ENCODE data around the gene RBP2. TPM values are rescaled to one million over a fixed set of nuclear protein-coding genes. Genes with fewer than 3 reads are reported as not detected.
A peak's percentile ranks its signal among the peaks of the same experiment; 100 is the strongest.
"Not testable (repeated sequence)": the region's sequence is repeated elsewhere in the genome, so short reads cannot be mapped to it uniquely, and the experiment has no call there.

The RBP2 gene
- total RNA-seq, 1 donor from 2014 or later = not detected

GRCh38 chr3:139447486-139447885 is 28.8 kb downstream of the RBP2 start:
- DNase-seq (ENCODE audit: low spot score in 2 of 2) (no peak), FAIRE-seq (no peak)

- no peak for DNase-seq (ENCODE audit: low spot score in 2 of 2)
- FAIRE-seq = no peak
Observed at GRCh38 chr3:139444446-139444845, 31.9 kb downstream of the RBP2 start.

GRCh38 chr3:139443186-139443585 is 33.1 kb downstream of the RBP2 start:
- no peak for DNase-seq (ENCODE audit: low spot score in 2 of 2)
- no peak for FAIRE-seq

GRCh38 chr3:139441656-139442055 is 34.7 kb downstream of the RBP2 start:
- DNase-seq (ENCODE audit: low spot score in 2 of 2) (no peak), FAIRE-seq (no peak)

- DNase-seq (ENCODE audit: low spot score in 2 of 2) (no peak), FAIRE-seq (no peak)
Observed at GRCh38 chr3:139440639-139441556, 35.4 kb downstream of the RBP2 start.

- DNase-seq (ENCODE audit: low spot score in 2 of 2) = no peak
- no peak for FAIRE-seq
Observed at GRCh38 chr3:139439278-139439677, 37.0 kb downstream of the RBP2 start.

GRCh38 chr3:139434764-139435307 is 41.5 kb downstream of the RBP2 start:
- no peak for FAIRE-seq
- no peak for DNase-seq (ENCODE audit: low spot score in 2 of 2)

- FAIRE-seq (no peak), DNase-seq (ENCODE audit: low spot score in 2 of 2) (no peak)
Observed at GRCh38 chr3:139434228-139434627, 42.1 kb downstream of the RBP2 start.

GRCh38 chr3:139433089-139433488 is 43.2 kb downstream of the RBP2 start:
- FAIRE-seq (no peak), DNase-seq (ENCODE audit: low spot score in 2 of 2) (no peak)

- DNase-seq (ENCODE audit: low spot score in 2 of 2) (no peak), FAIRE-seq (no peak)
Observed at GRCh38 chr3:139430493-139430892, 45.8 kb downstream of the RBP2 start.

- peak; percentile 46 to 66 for DNase-seq (ENCODE audit: low spot score in 2 of 2)
- peak; percentile 87 for FAIRE-seq
Observed at GRCh38 chr3:139427283-139428060, 48.8 kb downstream of the RBP2 start.

- DNase-seq (ENCODE audit: low spot score in 2 of 2) (no peak), FAIRE-seq (no peak)
Observed at GRCh38 chr3:139425745-139426400, 50.4 kb downstream of the RBP2 start.

- no peak for DNase-seq (ENCODE audit: low spot score in 2 of 2)
- no peak for FAIRE-seq
Observed at GRCh38 chr3:139423232-139423631, 53.1 kb downstream of the RBP2 start.

GRCh38 chr3:139421460-139421859 is 54.9 kb downstream of the RBP2 start:
- no peak for FAIRE-seq
- DNase-seq (ENCODE audit: low spot score in 2 of 2) = no peak

GRCh38 chr3:139421040-139421439 is 55.3 kb downstream of the RBP2 start:
- no peak for DNase-seq (ENCODE audit: low spot score in 2 of 2)

GRCh38 chr3:139418144-139418543 is 58.2 kb downstream of the RBP2 start:
- DNase-seq (ENCODE audit: low spot score in 2 of 2) (no peak), FAIRE-seq (no peak)

More at GRCh38 chr3:139421040-139421439, 55.3 kb downstream of the RBP2 start:
- FAIRE-seq = no peak

- FAIRE-seq (no peak), DNase-seq (ENCODE audit: low spot score in 2 of 2) (no peak)
Observed at GRCh38 chr3:139416275-139416674, 60.0 kb downstream of the RBP2 start.

GRCh38 chr3:139414608-139415224 is 61.6 kb downstream of the RBP2 start:
- FAIRE-seq (no peak), DNase-seq (ENCODE audit: low spot score in 2 of 2) (no peak)

GRCh38 chr3:139412891-139413290 is 63.4 kb downstream of the RBP2 start:
- not testable (repeated sequence) for DNase-seq (ENCODE audit: low spot score in 2 of 2); FAIRE-seq
